Osteoblast (primary cell): ENCODE measurements around the gene PCDH9. TPM values are rescaled to one million over a fixed set of nuclear protein-coding genes. Genes with fewer than 3 reads are reported as not detected.

ENCODE experiments used
- DNase-seq: peaks from one replicate; pipeline ENCODE4 v3.0.0; 2011; ENCODE audit warnings: low spot score, mixed read lengths; ENCODE audit not compliant: insufficient read length; ENCODE audit errors: missing footprints
- H2AFZ ChIP-seq: 2 replicates; pipeline ENCODE4 v1.6.0; 2011; ENCODE audit warnings: mild to moderate bottlenecking, low read length
- H3K27ac ChIP-seq: 2 replicates; pipeline ENCODE4 v1.5.1; 2011; ENCODE audit warnings: mild to moderate bottlenecking, low read depth, low read length, moderate library complexity
- H3K27me3 ChIP-seq: 2 replicates; pipeline ENCODE4 v1.6.0; 2012; ENCODE audit warnings: mild to moderate bottlenecking, control low read depth, inconsistent platforms, low read length, moderate library complexity; ENCODE audit not compliant: insufficient read depth
- H3K36me3 ChIP-seq: 2 replicates; pipeline ENCODE4 v1.5.1; 2011; ENCODE audit warnings: mild to moderate bottlenecking, low read length, control low read depth, moderate library complexity; ENCODE audit not compliant: insufficient read depth
- H3K4me1 ChIP-seq: 2 replicates; pipeline ENCODE4 v1.5.1; 2011; ENCODE audit warnings: mild to moderate bottlenecking, low read length, control low read depth, moderate library complexity; ENCODE audit not compliant: insufficient read depth
- H3K4me2 ChIP-seq: 2 replicates; pipeline ENCODE4 v1.6.0; 2011; ENCODE audit warnings: mild to moderate bottlenecking, low read length; ENCODE audit not compliant: insufficient read depth
- H3K4me3 ChIP-seq: fragments of 200-600 bp; sonication (generic); 3 replicates; pipeline ENCODE4 v1.5.1; 2012; ENCODE audit warnings: mild to moderate bottlenecking, low read length, inconsistent platforms; ENCODE audit not compliant: insufficient read depth
- H3K79me2 ChIP-seq: 2 replicates; pipeline ENCODE4 v1.6.0; 2012; ENCODE audit warnings: mild to moderate bottlenecking, low read length, control low read depth, inconsistent platforms; ENCODE audit not compliant: insufficient read depth
- H3K9me3 ChIP-seq: 2 replicates; pipeline ENCODE4 v1.5.1; 2011; ENCODE audit warnings: low read depth, low read length, control low read depth
- H4K20me1 ChIP-seq: 2 replicates; pipeline ENCODE4 v1.6.0; 2012; ENCODE audit warnings: mild to moderate bottlenecking, low read length, control low read depth; ENCODE audit not compliant: insufficient read depth
- CTCF ChIP-seq: IDR thresholded peaks from 2 replicates; pipeline ENCODE4 v1.5.1; 2011; ENCODE audit warnings: mild to moderate bottlenecking, low read depth, low read length, moderate library complexity; ENCODE audit errors: extremely low read depth
- total RNA-seq: library from RNA; depleted of rRNA; stranded (reverse); fragments of >200 nt; gene quantifications from 2 replicates; pipeline ENCODE4 v1.2.3, GENCODE V29; 2012

The PCDH9 gene
- total RNA-seq, 1 donor: 1.1 TPM

- Histone ChIP-seq H3K27me3 (no peaks in the 10 kb centered on the region), H3K36me3 (no peaks in the 10 kb centered on the region), H3K79me2 (no peaks in the 10 kb centered on the region), H3K4me1 (no peaks in the 10 kb centered on the region), H3K9me3 (no peaks in the 10 kb centered on the region), H3K27ac (no peak overlapping the region), H3K4me2 (peak overlapping the region; percentile 90), H2AFZ (peak overlapping the region; percentile 95), H4K20me1 (no peaks in the 10 kb centered on the region), H3K4me3 (peak overlapping the region; percentile 69)
- no peak for DNase-seq
- no peak for TF ChIP-seq CTCF
Measured at GRCh38 chr13:66837246-66837645, 392.9 kb downstream of the PCDH9 start.

DNA sequence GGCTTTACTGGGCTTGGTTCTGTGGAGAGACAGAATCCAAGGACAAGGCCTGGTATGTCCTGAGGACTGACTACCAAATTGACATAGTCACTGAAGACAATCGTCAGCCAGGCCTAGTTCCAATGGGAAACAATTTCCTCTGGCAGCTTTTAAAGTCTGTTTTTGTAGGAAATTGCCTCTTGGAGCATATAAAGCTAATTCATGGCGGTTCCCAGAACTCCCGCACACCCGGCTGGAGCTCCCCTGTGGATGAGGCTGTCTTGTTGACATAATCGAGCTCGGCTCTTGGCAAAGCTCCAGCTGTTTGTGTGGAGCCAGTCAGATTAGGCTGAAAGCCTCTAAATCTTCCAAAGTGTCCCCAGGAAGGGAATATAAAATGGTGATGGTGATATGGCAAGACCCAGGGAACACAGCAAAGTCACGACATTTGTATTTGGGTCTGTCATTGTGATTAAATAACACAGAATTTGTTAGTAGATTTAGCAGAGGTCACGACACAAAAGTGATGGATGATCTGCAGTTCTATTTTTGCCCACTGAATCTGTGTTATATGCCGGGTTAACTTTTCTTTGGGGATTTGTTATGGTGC, 395.0 kb downstream of the PCDH9 start:
- Histone ChIP-seq H3K27me3 (no peaks in the 10 kb centered on the region), H2AFZ (peak overlapping the region; percentile 80), H3K4me3 (no peak overlapping the region), H3K79me2 (no peaks in the 10 kb centered on the region), H3K36me3 (no peaks in the 10 kb centered on the region), H3K4me2 (peak overlapping the region; percentile 11), H3K4me1 (no peaks in the 10 kb centered on the region), H3K9me3 (no peaks in the 10 kb centered on the region), H4K20me1 (no peaks in the 10 kb centered on the region), H3K27ac (no peak overlapping the region)
- TF ChIP-seq CTCF: no peak
- DNase-seq: no peak

GRCh38 chr13:66830940-66831716, 399.0 kb downstream of the PCDH9 start:
- no peak for DNase-seq
- no peak overlapping the region for H2AFZ ChIP-seq

More at GRCh38 chr13:66830940-66831716, 399.0 kb downstream of the PCDH9 start:
- H3K36me3 ChIP-seq: no peaks in the 10 kb centered on the region
- no peak overlapping the region for H3K4me3 ChIP-seq
- no peaks in the 10 kb centered on the region for H3K27me3 ChIP-seq
- H4K20me1 ChIP-seq: no peaks in the 10 kb centered on the region
- H3K27ac ChIP-seq: no peak overlapping the region
- no peak for TF ChIP-seq CTCF
- H3K79me2 ChIP-seq: no peaks in the 10 kb centered on the region
- no peaks in the 10 kb centered on the region for H3K4me1 ChIP-seq
- no peaks in the 10 kb centered on the region for H3K9me3 ChIP-seq
- no peak overlapping the region for H3K4me2 ChIP-seq
